IgD-negative memory B cell (primary cell): ENCODE data around the gene SIN3A. TPM values are rescaled to one million over a fixed set of nuclear protein-coding genes. Genes with fewer than 3 reads are reported as not detected.
"Not testable (repeated sequence)": the region's sequence is repeated elsewhere in the genome, so short reads cannot be mapped to it uniquely, and the experiment has no call there.

Experiments used
- H3K27ac Mint-ChIP-seq, 3 donors: one replicate each; pipeline ENCODE4 v1.8.0; 2020 to 2022; ENCODE audit warnings: mild to moderate bottlenecking in 3 of 3, mixed read lengths in 3 of 3, moderate library complexity in 1 of 3
- H3K27me3 Mint-ChIP-seq: one replicate; pipeline ENCODE4 v1.8.0; 2021; ENCODE audit warnings: mixed read lengths
- H3K36me3 Mint-ChIP-seq: one replicate; pipeline ENCODE4 v1.8.0; 2020; ENCODE audit warnings: mild to moderate bottlenecking, mixed read lengths
- H3K4me1 Mint-ChIP-seq, 3 donors: one replicate each; pipeline ENCODE4 v1.8.0; 2020 to 2022; ENCODE audit warnings: mixed read lengths in 3 of 3, mild to moderate bottlenecking in 1 of 3
- H3K4me3 Mint-ChIP-seq, 4 donors: one replicate each; pipeline ENCODE4 v1.8.0; 2020 to 2022; ENCODE audit warnings: mild to moderate bottlenecking in 4 of 4, mixed read lengths in 4 of 4, moderate library complexity in 3 of 4
- H3K9me3 Mint-ChIP-seq, 3 donors: one replicate each; pipeline ENCODE4 v1.8.0; 2020 to 2021; ENCODE audit warnings: mixed read lengths in 3 of 3, mild to moderate bottlenecking in 1 of 3
- polyA plus RNA-seq: library from polyadenylated mRNA; unstranded; fragments of 300-500 nt; fragmentation: Illumina TruSeq; gene quantifications from one replicate; pipeline ENCODE4 v1.2.3, GENCODE V29; 2021

Gene SIN3A
- polyA plus RNA-seq, 1 donor from 2014 or later = 15.9 TPM

GRCh38 chr15:75431682-75432081, 19.8 kb downstream of the SIN3A start:
- Mint-ChIP-seq H3K27ac (no peak overlapping the region), H3K27me3 (no peaks in the 10 kb centered on the region), H3K9me3 (no peaks in the 10 kb centered on the region), H3K36me3 (peaks cover 2% of the 10 kb centered on the region), H3K4me1 (peaks cover 20 to 31% (median 26%) of the 10 kb centered on the region in 3 donors), H3K4me3 (peak overlapping the region in 1 of 4 donors; percentile 55)

- Mint-ChIP-seq H3K27me3 (no peaks in the 10 kb centered on the region), H3K4me1 (peaks cover 17 to 31% (median 25%) of the 10 kb centered on the region in 3 donors), H3K27ac (no peak overlapping the region), H3K9me3 (no peaks in the 10 kb centered on the region), H3K4me3 (peak overlapping the region in 1 of 4 donors; percentile 55), H3K36me3 (peaks cover 2% of the 10 kb centered on the region)
Measured at GRCh38 chr15:75431270-75431669, 20.2 kb downstream of the SIN3A start.

GRCh38 chr15:75430259-75430658, 21.2 kb downstream of the SIN3A start:
- no peak overlapping the region for H3K4me3 Mint-ChIP-seq
- H3K27me3 Mint-ChIP-seq = no peaks in the 10 kb centered on the region
- no peaks in the 10 kb centered on the region for H3K9me3 Mint-ChIP-seq
- H3K36me3 Mint-ChIP-seq = peaks cover 2% of the 10 kb centered on the region
- peak overlapping the region in 1 of 3 donors; percentile 27 for H3K27ac Mint-ChIP-seq
- H3K4me1 Mint-ChIP-seq = peaks cover 15 to 26% (median 22%) of the 10 kb centered on the region in 3 donors

- Mint-ChIP-seq H3K4me3 (no peak overlapping the region), H3K9me3 (no peaks in the 10 kb centered on the region), H3K27me3 (no peaks in the 10 kb centered on the region), H3K27ac (no peak overlapping the region), H3K4me1 (peaks cover 8 to 13% (median 11%) of the 10 kb centered on the region in 3 donors), H3K36me3 (peaks cover 2% of the 10 kb centered on the region)
Measured at GRCh38 chr15:75428152-75428551, 23.3 kb downstream of the SIN3A start.

- Mint-ChIP-seq H3K4me1 (peaks cover 0 to 2% (median under 1%) of the 10 kb centered on the region in 3 donors), H3K36me3 (peaks cover 4% of the 10 kb centered on the region), H3K27me3 (no peaks in the 10 kb centered on the region), H3K4me3 (no peak overlapping the region), H3K27ac (no peak overlapping the region), H3K9me3 (no peaks in the 10 kb centered on the region)
Measured at GRCh38 chr15:75425966-75426500, 25.5 kb downstream of the SIN3A start.

- peaks cover 0 to 4% (median 2%) of the 10 kb centered on the region in 3 donors for H3K4me1 Mint-ChIP-seq
- no peaks in the 10 kb centered on the region for H3K27me3 Mint-ChIP-seq
- peak overlapping the region in 1 of 3 donors; percentile 71 for H3K27ac Mint-ChIP-seq
- no peaks in the 10 kb centered on the region for H3K9me3 Mint-ChIP-seq
- peaks cover 1% of the 10 kb centered on the region for H3K36me3 Mint-ChIP-seq
- no peak overlapping the region for H3K4me3 Mint-ChIP-seq
Measured at GRCh38 chr15:75422554-75422953, 28.9 kb downstream of the SIN3A start.

GRCh38 chr15:75420698-75421097, 30.8 kb downstream of the SIN3A start:
- Mint-ChIP-seq H3K9me3 (no peaks in the 10 kb centered on the region), H3K4me1 (peaks cover 0 to 4% (median 3%) of the 10 kb centered on the region in 3 donors), H3K36me3 (peaks cover 1% of the 10 kb centered on the region), H3K4me3 (no peak overlapping the region), H3K27ac (no peak overlapping the region), H3K27me3 (no peaks in the 10 kb centered on the region)

- H3K9me3 Mint-ChIP-seq = no peaks in the 10 kb centered on the region
- H3K36me3 Mint-ChIP-seq = peaks cover 4% of the 10 kb centered on the region
- H3K27ac Mint-ChIP-seq = no peak overlapping the region
- H3K4me1 Mint-ChIP-seq = peaks cover 0 to 6% (median 4%) of the 10 kb centered on the region in 3 donors
- no peak overlapping the region for H3K4me3 Mint-ChIP-seq
- H3K27me3 Mint-ChIP-seq = no peaks in the 10 kb centered on the region
Measured at GRCh38 chr15:75416584-75416983, 34.9 kb downstream of the SIN3A start.

- no peaks in the 10 kb centered on the region for H3K27me3 Mint-ChIP-seq
- peaks cover 7% of the 10 kb centered on the region for H3K36me3 Mint-ChIP-seq
- H3K4me1 Mint-ChIP-seq = peaks cover 0 to 5% (median 4%) of the 10 kb centered on the region in 3 donors
- no peak overlapping the region for H3K4me3 Mint-ChIP-seq
- H3K27ac Mint-ChIP-seq = peak overlapping the region in 1 of 3 donors; percentile 87
- H3K9me3 Mint-ChIP-seq = no peaks in the 10 kb centered on the region
Measured at GRCh38 chr15:75410196-75410595, 41.3 kb downstream of the SIN3A start.

GRCh38 chr15:75407083-75407482, 44.4 kb downstream of the SIN3A start:
- Mint-ChIP-seq H3K36me3 (peaks cover 9% of the 10 kb centered on the region), H3K27ac (no peak overlapping the region), H3K4me1 (peaks cover 0 to 4% (median 3%) of the 10 kb centered on the region in 3 donors), H3K27me3 (no peaks in the 10 kb centered on the region), H3K4me3 (no peak overlapping the region), H3K9me3 (no peaks in the 10 kb centered on the region)

- peaks cover 0 to 3% (median 1%) of the 10 kb centered on the region in 3 donors for H3K4me1 Mint-ChIP-seq
- H3K27ac Mint-ChIP-seq = no peak overlapping the region
- H3K36me3 Mint-ChIP-seq = peaks cover 10% of the 10 kb centered on the region
- H3K9me3 Mint-ChIP-seq = no peaks in the 10 kb centered on the region
- H3K27me3 Mint-ChIP-seq = no peaks in the 10 kb centered on the region
- H3K4me3 Mint-ChIP-seq = no peak overlapping the region
Measured at GRCh38 chr15:75403892-75404291, 47.6 kb downstream of the SIN3A start.

- Mint-ChIP-seq H3K4me1 (peaks cover 0 to 4% (median 3%) of the 10 kb centered on the region in 3 donors), H3K27me3 (no peaks in the 10 kb centered on the region), H3K4me3 (no peak overlapping the region), H3K9me3 (no peaks in the 10 kb centered on the region), H3K27ac (no peak overlapping the region), H3K36me3 (peaks cover 7% of the 10 kb centered on the region)
Measured at GRCh38 chr15:75397494-75397893, 54.0 kb downstream of the SIN3A start.

- peaks cover 14 to 19% (median 16%) of the 10 kb centered on the region in 3 donors for H3K4me1 Mint-ChIP-seq
- H3K36me3 Mint-ChIP-seq = peaks cover 9% of the 10 kb centered on the region
- H3K9me3 Mint-ChIP-seq = no peaks in the 10 kb centered on the region
- no peak overlapping the region for H3K4me3 Mint-ChIP-seq
- no peaks in the 10 kb centered on the region for H3K27me3 Mint-ChIP-seq
- no peak overlapping the region for H3K27ac Mint-ChIP-seq
Measured at GRCh38 chr15:75389791-75390382, 61.6 kb downstream of the SIN3A start.

GRCh38 chr15:75383986-75384385, 67.5 kb downstream of the SIN3A start:
- peaks cover 25 to 32% (median 31%) of the 10 kb centered on the region in 3 donors for H3K4me1 Mint-ChIP-seq
- not testable (repeated sequence) for H3K27me3 Mint-ChIP-seq, H3K4me3 Mint-ChIP-seq, H3K9me3 Mint-ChIP-seq, H3K27ac Mint-ChIP-seq
- peaks cover 11% of the 10 kb centered on the region for H3K36me3 Mint-ChIP-seq

- Mint-ChIP-seq H3K27ac (peak overlapping the region; percentile 68 to 86 (median 76)), H3K9me3 (no peaks in the 10 kb centered on the region), H3K4me3 (peak overlapping the region; percentile 12 to 89 (median 38)), H3K36me3 (peaks cover 8% of the 10 kb centered on the region), H3K27me3 (no peaks in the 10 kb centered on the region), H3K4me1 (peaks cover 18 to 22% (median 19%) of the 10 kb centered on the region in 3 donors)
Measured at GRCh38 chr15:75380773-75381172, 70.7 kb downstream of the SIN3A start.
